ENCODE results near the gene ARF3.

The ARF3 gene

GRCh38 chr12:48957141-48958048 lies at the start of gene ARF3:
TSS of gene ARF3 (minus strand) at chr12:48957487. CDS start at chr12:48941095, 16,392 bp downstream.
- peak; percentile 89 for DNase-seq (ENCODE audit: low read depth)

- no peak for DNase-seq (ENCODE audit: low read depth)
These were observed 43.1 kb upstream of the ARF3 start for GRCh38 chr12:49000346-49000745.

GRCh38 chr12:48999371-49000131 lies 42.3 kb upstream of the ARF3 start, which contains the start of gene DDN:
TSS of gene DDN (minus strand) at chr12:48999375. CDS start at chr12:48999287, 88 bp downstream.
- peak; percentile 38 for DNase-seq (ENCODE audit: low read depth)

GRCh38 chr12:48998497-48999353 lies 41.4 kb upstream of the ARF3 start:
- no peak for DNase-seq (ENCODE audit: low read depth)

- DNase-seq (ENCODE audit: low read depth): no peak
These were observed 40.6 kb upstream of the ARF3 start for GRCh38 chr12:48997719-48998496.

- peak; percentile 27 for DNase-seq (ENCODE audit: low read depth)
These were observed 39.8 kb upstream of the ARF3 start for GRCh38 chr12:48996794-48997718.

GRCh38 chr12:48995086-48995879 lies 38.0 kb upstream of the ARF3 start:
- no peak for DNase-seq (ENCODE audit: low read depth)

GRCh38 chr12:48994224-48995085 lies 37.2 kb upstream of the ARF3 start:
- DNase-seq (ENCODE audit: low read depth): no peak

- DNase-seq (ENCODE audit: low read depth): no peak
These were observed 36.5 kb upstream of the ARF3 start for GRCh38 chr12:48993787-48994186.

- DNase-seq (ENCODE audit: low read depth): no peak
These were observed 34.2 kb upstream of the ARF3 start for GRCh38 chr12:48991247-48992050.

- no peak for DNase-seq (ENCODE audit: low read depth)
These were observed 33.3 kb upstream of the ARF3 start for GRCh38 chr12:48990552-48990951.

- peak; percentile 50 for DNase-seq (ENCODE audit: low read depth)
These were observed 30.9 kb upstream of the ARF3 start for GRCh38 chr12:48988030-48988649.

GRCh38 chr12:48986720-48987291 lies 29.5 kb upstream of the ARF3 start:
- no peak for DNase-seq (ENCODE audit: low read depth)

- DNase-seq (ENCODE audit: low read depth): no peak
These were observed 28.6 kb upstream of the ARF3 start for GRCh38 chr12:48985901-48986300.

- no peak for DNase-seq (ENCODE audit: low read depth)
These were observed 28.2 kb upstream of the ARF3 start for GRCh38 chr12:48985475-48985897.

- DNase-seq (ENCODE audit: low read depth): no peak
These were observed 25.3 kb upstream of the ARF3 start for GRCh38 chr12:48982397-48983080.

Measured in stimulated activated CD8-positive, alpha-beta memory T cell treated with anti-CD3 and anti-CD28 coated beads, Interleukin-4, amount 100 ng/mL, for 24 hours (primary cell).